ENCODE data around the gene ZFP2.
"Not testable (repeated sequence)": the region's sequence is repeated elsewhere in the genome, so short reads cannot be mapped to it uniquely, and the experiment has no call there.

The ZFP2 gene

GRCh38 chr5:178895615-178896571 is at the start of gene ZFP2:
ZFP2 (plus strand) TSS chr5:178895913; CDS start chr5:178931314, 35,401 bp downstream.
- DNase-seq (ENCODE audit: low spot score), result peak; percentile 86

DNA sequence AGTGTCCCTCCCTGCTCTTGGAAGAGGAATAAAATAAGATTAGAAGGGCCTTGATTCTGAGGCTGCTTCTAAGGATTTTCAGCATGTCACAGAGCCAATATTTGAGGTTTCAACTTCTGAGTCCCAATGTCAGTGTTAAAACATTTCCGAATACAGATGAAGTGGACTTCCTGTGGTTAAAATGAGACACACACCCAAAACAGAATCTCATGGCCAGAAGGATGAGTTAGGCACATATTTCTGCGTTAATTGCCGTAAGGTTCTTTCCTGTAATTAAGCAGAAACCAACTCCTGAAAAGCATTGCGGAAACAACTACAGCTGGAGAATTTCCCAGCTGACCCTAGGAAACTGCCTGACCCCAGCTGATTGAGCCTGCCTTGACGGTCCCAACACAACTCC is 46.4 kb upstream of the ZFP2 start:
- DNase-seq (ENCODE audit: low spot score), result no peak

- DNase-seq (ENCODE audit: low spot score), result no peak
Observed at GRCh38 chr5:178851951-178852350, 43.8 kb upstream of the ZFP2 start.

DNA sequence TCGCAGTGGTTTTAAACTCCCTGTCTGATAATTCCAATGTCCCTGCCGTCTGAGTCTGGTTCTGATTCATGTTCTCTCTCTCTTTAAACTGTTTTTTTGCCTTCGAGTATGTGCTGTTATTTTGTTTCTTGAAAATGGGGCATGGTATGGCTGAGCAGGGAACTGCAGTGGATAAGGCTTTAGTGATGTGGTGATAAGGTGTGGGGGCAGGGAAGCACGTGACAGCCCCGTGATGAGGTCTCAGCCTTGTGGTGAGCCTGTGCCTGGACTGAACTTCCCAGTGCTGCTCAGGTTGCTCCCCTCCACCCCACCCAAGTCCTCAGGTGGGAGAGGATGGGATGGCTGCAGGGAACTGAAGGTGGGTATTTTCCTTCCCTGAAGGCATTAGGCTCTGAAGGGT is 41.4 kb upstream of the ZFP2 start:
- DNase-seq (ENCODE audit: low spot score), result no peak

- DNase-seq (ENCODE audit: low spot score), result peak; percentile 92
Observed at GRCh38 chr5:178859625-178860521, 35.8 kb upstream of the ZFP2 start, which contains the start of gene ZNF354B. ZNF354B (plus strand) TSS chr5:178859953; CDS start chr5:178861048, 1,095 bp downstream.

DNA sequence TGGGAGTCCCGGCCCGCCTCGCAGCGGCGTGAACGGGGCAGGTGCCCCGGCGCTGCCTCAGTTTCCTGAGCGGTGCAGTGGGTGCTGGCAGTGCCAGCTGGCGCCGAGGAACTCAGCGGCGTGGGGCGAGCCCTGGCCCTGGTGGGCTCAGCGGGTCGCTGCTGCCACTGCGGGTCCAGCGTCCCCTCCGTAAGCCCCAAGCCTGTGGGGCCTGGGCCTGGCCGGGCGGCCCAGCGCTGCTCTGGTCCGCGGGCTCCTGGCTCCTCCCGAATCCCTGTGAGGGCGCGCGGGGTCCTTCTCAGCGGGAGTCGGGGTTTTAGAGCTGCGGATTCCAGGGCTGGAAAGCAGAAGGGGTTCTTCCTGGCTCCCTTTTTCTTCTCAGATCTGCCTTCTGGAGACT is 35.1 kb upstream of the ZFP2 start:
- not testable (repeated sequence) for DNase-seq (ENCODE audit: low spot score)

DNA sequence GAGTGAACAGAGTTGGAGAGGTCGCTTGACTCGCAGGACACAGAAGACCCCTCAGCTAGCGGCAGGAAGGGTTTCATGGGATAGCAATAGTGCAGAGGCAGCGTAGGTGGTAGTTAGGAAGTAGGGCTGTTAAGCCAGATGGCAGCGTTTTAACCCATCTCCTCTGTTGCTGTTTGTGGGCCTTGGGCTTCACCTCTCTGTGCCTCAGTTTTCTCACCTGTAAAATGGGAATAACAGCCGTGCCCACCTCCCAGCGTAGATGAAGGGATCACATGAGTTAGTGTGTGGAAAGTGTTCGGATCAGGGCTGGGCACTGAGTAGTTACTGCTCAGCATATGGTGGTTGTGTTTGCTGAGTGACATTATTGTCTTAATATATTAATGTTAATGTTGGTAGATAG is 34.1 kb upstream of the ZFP2 start:
- no peak for DNase-seq (ENCODE audit: low spot score)

GRCh38 chr5:178866946-178867345 is 28.8 kb upstream of the ZFP2 start:
- DNase-seq (ENCODE audit: low spot score), result no peak

GRCh38 chr5:178869577-178869976 is 26.1 kb upstream of the ZFP2 start:
- no peak for DNase-seq (ENCODE audit: low spot score)

GRCh38 chr5:178870411-178870810 is 25.3 kb upstream of the ZFP2 start:
- no peak for DNase-seq (ENCODE audit: low spot score)

DNA sequence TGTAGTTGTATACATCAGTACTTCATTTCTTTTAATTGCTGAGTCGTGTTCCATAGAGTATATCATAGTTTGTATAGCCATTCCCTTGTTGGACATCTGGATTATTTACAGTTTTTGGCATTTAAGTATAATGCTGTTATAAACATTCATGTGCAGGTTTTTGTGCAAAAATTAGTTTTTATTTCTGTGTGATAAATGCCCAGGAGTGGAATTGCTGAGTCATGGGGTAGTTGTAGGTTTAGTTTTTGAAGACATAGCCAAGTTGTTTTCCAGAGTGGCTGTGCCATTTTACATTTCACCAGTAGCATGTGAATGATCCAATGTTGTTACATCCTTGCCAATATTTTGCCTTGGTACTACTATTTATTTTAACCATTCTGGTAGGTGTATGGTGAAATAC is 23.4 kb upstream of the ZFP2 start:
- no peak for DNase-seq (ENCODE audit: low spot score)

DNA sequence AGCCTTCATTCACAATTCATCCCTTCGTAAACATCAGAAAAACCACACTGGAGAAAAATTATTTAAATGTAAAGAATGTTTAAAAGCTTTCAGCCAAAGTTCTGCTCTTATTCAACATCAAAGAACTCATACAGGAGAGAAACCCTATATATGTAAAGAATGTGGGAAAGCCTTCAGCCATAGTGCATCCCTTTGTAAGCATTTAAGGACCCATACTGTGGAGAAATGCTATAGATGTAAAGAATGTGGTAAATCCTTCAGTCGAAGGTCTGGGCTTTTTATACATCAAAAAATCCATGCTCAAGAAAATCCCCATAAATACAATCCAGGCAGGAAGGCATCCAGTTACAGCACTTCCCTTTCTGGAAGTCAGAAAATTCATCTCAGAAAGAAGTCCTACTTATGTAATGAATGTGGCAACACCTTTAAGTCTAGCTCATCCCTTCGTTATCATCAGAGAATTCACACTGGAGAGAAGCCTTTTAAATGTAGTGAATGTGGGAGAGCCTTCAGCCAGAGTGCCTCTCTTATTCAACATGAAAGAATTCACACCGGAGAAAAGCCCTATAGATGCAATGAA is 12.5 kb upstream of the ZFP2 start:
- not testable (repeated sequence) for DNase-seq (ENCODE audit: low spot score)

GRCh38 chr5:178883815-178884430 is 11.8 kb upstream of the ZFP2 start:
- DNase-seq (ENCODE audit: low spot score), result no peak

- DNase-seq (ENCODE audit: low spot score), result no peak
Observed at GRCh38 chr5:178899289-178899688, 3.6 kb downstream of the ZFP2 start.

GRCh38 chr5:178902849-178903248 is 7.1 kb downstream of the ZFP2 start:
- DNase-seq (ENCODE audit: low spot score), result no peak

GRCh38 chr5:178931846-178932760 is 36.4 kb downstream of the ZFP2 start:
- DNase-seq (ENCODE audit: low spot score), result no peak

- DNase-seq (ENCODE audit: low spot score), result peak; percentile 98
Observed at GRCh38 chr5:178940569-178941360, 45.1 kb downstream of the ZFP2 start, which contains the start of gene ZNF454. ZNF454 (plus strand) TSS chr5:178941198; CDS start chr5:178942792, 1,594 bp downstream.

DNA sequence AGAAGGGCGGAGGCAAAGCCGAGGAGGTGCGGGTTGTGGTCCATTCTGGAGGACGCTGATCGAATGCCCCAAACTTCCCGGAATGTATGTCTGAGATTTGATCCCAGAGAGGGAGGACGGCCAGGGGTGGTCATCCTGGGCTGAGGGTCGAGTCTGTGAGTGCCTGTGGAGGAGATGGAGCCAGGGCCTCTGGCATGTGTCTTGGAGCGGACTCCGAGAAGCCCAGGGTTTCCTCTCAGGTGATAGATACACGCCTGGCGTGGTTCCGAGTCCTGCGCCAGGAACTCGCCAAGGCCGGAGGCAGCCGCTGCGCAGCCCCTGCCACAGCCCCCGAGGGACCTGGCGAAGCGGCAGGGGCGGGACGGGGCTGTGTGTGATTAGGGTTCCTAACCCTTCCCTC is 45.6 kb downstream of the ZFP2 start:
- DNase-seq (ENCODE audit: low spot score), result peak; percentile 37

DNA sequence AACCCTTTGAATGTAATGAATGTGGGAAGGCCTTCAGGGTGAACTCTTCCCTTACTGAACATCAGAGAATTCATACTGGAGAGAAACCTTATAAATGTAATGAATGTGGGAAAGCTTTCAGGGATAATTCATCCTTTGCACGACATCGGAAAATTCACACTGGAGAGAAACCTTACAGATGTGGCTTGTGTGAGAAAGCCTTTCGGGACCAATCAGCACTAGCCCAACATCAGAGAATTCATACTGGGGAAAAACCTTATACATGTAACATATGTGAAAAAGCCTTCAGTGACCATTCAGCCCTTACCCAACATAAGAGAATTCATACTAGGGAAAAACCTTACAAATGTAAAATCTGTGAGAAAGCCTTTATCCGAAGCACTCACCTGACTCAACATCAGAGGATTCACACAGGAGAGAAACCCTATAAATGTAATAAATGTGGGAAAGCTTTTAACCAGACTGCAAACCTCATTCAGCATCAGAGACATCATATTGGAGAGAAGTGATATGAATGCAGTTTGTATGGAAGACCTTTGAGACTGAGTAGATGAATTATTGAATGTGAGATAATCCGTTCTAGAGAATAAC is 69.8 kb downstream of the ZFP2 start:
- no peak for DNase-seq (ENCODE audit: low spot score)
